Middle frontal gyrus (tissue), 1 donor: ENCODE measurements around the gene SMAD7.

Source experiments
- DNase-seq: peaks from one replicate; pipeline ENCODE4 v3.0.0-alpha.2; 2015; ENCODE audit warnings: low spot score; ENCODE audit errors: extremely low spot score

Gene SMAD7

GRCh38 chr18:48987821-48988220, 37.1 kb upstream of the SMAD7 start:
- DNase-seq: no peak

GRCh38 chr18:48986851-48987761, 36.3 kb upstream of the SMAD7 start:
- no peak for DNase-seq

DNA sequence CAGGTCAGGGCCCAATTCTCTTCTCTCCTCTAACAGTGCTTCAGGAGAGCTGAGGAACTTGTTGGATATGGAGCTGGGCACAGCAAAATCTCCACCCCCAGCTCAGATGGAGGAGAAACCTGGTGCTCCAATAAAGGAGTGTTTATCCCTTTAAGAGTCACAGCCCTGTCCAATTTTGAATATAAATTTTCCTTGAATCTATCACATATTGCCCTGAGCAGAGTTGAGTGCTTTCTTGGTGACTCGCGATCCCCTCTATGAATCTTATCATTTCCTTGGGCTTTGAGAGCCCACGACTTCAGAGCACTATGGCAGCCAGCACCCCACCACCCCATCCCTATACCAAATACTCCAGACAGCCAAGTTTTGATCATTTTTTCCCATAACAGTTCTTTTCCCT, 34.4 kb upstream of the SMAD7 start:
- DNase-seq: no peak

GRCh38 chr18:48983793-48984437, 33.1 kb upstream of the SMAD7 start:
- DNase-seq: no peak

- no peak for DNase-seq
Measured at GRCh38 chr18:48982266-48982665, 31.5 kb upstream of the SMAD7 start.

DNA sequence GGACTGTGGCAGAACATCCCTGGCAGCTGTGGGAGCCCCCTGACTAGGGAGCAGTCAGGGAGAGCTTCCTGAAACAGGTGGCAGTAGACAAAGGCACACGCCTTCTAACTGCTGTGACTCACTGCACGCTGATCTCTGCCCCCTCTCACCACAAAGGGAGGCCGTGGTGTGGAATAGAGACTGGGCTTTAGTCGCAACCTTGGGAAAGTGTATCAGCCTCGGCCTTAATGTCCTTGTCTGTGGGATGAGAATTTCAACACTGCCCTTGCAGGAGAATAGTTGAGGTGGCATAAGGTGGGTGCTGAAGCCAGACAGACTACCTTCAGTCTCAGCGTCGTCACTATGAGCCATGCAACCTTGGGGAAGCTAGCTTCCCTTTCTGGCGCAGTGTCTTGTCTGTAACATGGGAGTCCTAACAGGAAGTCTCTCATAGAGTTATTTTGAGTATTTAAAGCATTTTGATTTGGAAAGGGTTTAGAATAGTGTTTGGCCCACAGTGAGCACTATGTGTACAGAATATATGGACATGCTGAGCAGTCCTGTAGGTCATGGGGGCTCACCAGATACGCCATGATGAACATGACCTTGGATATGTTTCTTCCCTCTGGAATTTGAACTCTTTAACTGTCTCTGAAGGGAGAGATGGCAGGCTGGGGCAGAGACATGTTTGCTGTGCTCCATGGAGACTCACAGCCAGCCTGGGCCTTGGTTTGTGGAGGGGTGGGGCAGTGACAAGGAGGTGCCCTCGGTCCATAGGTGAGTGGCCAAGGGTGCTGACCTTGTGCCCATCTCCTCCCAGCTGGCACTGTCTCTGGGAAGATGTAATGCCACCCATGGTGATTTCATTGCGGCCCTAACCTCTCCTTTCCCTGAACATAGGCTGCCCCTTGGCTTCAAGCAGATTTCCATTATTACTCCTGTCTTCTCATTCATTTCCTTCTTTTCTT, 29.5 kb upstream of the SMAD7 start:
- no peak for DNase-seq

GRCh38 chr18:48977914-48978313, 27.1 kb upstream of the SMAD7 start:
- DNase-seq: no peak

GRCh38 chr18:48975817-48976649, 25.3 kb upstream of the SMAD7 start:
- no peak for DNase-seq

GRCh38 chr18:48975120-48975816, 24.5 kb upstream of the SMAD7 start:
- DNase-seq: no peak

DNA sequence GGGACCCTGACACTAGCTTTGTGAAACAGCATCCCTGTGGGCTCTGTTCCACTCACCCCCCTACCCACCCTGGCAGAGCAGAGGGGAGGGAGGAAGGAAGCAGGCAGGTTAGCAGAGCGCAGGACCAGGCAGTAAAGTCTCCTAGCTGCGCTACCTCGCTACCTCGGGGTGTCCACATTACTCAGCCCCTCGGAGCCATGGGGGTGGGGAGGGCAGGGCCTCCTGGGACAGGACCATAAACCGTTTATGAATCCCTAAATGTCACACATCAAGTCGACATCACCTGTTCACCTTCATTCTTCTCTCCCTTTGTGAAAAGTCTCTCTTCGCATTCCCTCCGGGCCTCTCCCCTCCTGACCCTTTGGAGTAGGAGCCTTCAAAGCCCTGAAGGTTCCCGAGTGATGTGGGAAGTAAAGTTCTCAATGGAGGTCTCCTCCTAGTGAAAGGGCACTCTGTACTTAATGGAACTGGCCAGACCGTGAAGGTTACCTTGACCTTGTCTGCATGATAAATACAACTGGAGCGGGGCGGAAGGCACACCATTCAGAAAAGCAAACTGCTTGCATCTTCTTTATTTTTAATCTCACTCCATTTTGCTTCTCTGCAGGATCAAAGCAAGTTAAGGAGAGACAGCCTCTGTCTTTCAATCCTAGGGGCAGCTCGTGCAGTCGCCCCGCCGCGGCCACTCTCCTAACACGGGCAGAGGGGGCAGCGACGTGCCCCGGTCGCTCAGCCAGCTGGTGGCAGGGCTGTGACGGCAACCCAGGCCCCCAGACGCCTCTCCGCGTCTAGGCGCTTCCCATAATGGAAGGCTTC, 23.7 kb upstream of the SMAD7 start:
- no peak for DNase-seq

DNA sequence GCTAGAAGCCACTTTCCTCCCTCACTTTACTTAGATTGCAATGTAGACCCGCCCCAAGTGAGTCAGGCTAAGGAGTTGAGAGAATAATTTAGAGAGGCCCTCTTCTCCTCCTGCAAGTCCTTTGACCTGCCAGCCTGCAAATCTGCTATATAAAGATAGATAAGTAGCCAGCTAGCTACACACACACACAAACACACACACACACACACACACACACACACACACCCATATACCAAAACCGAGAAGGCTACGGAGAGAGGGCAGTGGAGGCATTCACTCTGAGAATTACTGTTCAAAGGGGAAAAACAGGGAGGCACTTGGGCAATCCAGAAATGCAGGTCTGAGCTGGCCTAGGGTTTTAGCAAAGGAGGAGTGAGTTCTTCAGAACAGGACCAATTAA, 23.0 kb upstream of the SMAD7 start:
- no peak for DNase-seq

DNA sequence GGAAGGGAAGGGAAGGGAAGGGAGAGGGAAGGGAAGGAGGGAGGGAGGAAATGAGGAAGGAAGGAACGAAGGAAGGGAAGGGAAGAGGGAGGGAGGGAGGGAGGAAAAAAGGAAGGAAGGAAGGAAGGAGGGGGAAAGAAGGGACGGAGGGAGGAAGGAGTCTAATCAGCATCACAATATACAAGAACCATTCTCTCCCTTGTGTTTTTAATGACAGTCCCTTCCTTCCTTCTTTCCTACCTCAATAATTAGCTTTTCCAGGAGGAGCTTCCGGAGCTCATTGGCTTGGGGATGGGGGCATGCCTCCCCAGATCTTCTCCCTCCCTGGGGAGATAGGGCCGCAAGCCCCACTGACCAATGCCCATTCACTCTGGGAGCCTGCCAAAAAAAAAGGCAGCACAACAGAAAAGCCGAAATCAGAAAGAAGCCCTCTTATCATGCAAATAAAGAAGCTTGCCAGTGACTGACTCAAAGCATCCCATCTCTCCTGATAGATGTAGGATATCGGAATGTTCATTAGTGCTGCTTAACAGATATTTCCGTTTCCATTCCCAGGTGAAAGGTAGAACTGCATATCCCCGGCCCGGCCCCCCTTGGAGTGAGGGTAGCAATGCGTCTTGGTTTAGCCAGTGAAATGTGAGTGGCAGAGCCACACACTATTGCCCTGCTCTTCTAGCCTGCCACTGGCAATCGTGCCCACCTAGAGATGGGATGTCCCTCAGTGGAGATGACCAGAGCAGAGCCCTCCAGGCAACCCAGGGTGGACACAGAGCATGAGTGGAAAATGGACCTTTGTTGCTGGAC, 17.8 kb upstream of the SMAD7 start:
- no peak for DNase-seq

DNA sequence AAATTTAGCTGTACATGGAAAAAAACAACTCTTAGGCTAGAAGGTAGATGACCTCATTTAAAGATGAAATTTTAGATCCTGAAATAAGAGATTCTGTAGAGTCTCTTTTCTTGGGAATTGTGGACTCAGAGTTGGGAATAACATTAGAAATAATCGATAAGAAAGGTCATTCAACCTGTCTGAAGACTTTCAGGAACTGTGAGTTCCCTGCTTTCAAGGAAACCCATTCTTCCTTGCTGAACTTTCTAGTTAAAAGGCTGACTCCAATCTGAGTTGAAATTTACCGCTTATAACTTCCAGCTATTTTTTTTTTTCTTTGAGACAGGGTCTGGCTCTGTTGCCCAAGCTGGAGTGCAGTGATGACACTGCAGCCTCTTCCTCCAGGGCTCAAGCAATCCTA, 16.8 kb upstream of the SMAD7 start:
- DNase-seq: no peak

DNA sequence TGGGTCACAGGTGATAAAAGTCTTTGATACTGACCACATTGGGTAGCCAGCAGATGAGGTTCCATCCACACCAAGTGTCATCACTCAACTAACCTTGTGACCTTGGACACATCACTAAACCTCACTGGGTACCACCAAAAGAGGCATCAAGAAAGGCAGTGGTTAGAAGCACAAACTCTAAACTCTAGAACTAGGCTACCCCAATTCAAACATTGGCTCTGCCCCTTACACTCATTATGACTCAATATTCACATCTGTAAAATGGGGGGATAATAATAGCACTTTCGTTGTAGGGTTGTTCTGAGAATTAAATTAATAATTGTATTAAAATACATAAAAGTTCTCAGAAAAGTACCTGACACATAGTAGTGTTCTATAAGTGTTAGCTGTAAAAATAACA, 15.8 kb upstream of the SMAD7 start:
- no peak for DNase-seq

DNA sequence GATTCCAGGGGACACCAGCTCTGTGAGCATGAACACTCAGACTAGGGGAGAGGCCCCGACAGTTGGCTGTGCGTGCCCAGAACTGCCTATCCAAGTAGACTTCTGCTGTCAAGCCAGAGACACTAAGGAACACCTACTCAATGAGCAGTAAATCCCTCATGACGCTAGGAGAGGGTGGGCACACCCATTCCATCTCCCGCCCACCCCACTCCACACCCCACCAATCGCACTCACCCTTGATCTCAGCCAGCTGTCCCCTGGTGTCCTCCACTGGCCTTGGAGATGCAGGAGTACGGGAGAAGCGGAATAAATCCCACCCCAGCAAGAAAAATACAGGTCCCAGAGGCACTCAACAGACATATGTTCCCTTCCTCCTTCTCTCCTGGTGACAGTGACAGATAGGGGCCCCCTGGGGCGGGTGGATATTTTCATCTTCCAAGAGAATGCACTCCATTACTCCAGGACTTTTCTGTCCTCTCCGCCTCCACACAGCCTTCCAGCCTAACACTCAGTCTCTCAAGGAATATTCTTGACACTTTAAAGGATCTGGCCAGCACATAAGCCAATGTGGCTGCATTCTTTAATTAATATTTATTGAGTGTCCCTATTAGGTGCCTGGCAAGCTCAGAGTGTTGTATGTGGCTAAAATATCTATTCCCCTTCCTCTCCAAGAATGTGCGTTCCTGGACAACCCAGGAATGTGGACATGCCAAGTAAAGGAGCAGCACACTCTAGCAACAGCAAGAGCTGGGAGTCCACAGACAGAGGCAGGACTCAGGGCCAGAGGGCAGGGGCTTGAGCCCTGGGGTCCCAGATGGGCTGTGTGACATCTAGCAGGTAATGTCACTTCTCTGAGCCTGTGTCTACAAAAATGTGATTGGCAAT, 13.1 kb upstream of the SMAD7 start:
- DNase-seq: no peak

DNA sequence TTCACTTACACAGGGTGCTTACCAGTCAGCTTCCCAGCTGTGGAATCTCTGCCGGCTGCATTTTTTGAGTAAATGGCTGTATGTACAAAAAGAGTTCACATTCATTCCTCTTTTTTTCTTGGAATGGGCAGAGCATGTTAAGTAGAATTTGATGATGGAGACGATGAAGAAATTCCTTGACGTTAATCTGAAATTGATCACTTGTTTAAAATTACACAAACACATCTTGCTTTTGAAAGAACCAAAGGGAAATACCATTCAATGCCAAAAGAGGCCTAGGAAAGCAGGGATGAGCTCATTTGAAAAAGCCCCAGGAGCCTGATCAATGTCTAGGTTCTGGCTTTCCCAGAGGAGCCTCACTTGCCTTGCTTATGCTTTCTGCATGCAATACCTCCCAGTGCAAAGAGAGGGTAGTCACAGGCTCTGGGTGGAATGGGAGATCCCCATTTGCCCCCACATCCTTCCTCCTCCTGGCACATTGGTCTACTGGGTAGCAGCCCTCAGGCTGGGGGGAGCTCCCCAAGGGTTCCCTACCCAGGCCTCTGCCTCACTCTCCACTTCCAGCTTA, 12.3 kb upstream of the SMAD7 start:
- no peak for DNase-seq
